GM23338 (cell line): ENCODE measurements around the gene SMNDC1. TPM values are rescaled to one million over a fixed set of nuclear protein-coding genes. Genes with fewer than 3 reads are reported as not detected.

Experiments used
- ATAC-seq: fragments of 200-7000 bp; cut with Tn5 transposase; 3 replicates; pipeline ENCODE4 v1.9.1; 2020
- DNase-seq: peaks from one replicate; pipeline ENCODE4 v3.0.0-alpha.2; 2015; ENCODE audit warnings: low spot score
- H2AFZ ChIP-seq: fragments of 200-600 bp; sonication (generic); 2 replicates; pipeline ENCODE4 v1.8.0; 2016; ENCODE audit warnings: antibody characterized with exemption, mild to moderate bottlenecking, moderate library complexity
- H3F3A ChIP-seq: fragments of 200-600 bp; sonication (generic); replicated peaks from 2 replicates; pipeline ENCODE4 v1.8.0; 2017; ENCODE audit warnings: antibody characterized with exemption, mixed run types, low read depth
- H3K27ac ChIP-seq: fragments of 200-600 bp; sonication (generic); 2 replicates; pipeline ENCODE4 v1.6.1; 2016; ENCODE audit warnings: low read depth
- H3K27me3 ChIP-seq: fragments of 200-600 bp; sonication (generic); 2 replicates; pipeline ENCODE4 v1.8.0; 2016; ENCODE audit warnings: mild to moderate bottlenecking, mixed run types, moderate library complexity; ENCODE audit not compliant: insufficient read depth
- H3K36me3 ChIP-seq: fragments of 200-600 bp; sonication (generic); 2 replicates; pipeline ENCODE4 v1.8.0; 2016; ENCODE audit warnings: mild to moderate bottlenecking; ENCODE audit not compliant: insufficient read depth
- H3K4me1 ChIP-seq: fragments of 200-600 bp; sonication (generic); 2 replicates; pipeline ENCODE4 v1.8.0; 2016; ENCODE audit warnings: mild to moderate bottlenecking, moderate library complexity; ENCODE audit not compliant: insufficient read depth
- H3K4me2 ChIP-seq: fragments of 200-600 bp; sonication (generic); 2 replicates; pipeline ENCODE4 v1.7.1; 2017; ENCODE audit warnings: mixed run types
- H3K4me3 ChIP-seq: fragments of 200-600 bp; sonication (generic); 2 replicates; pipeline ENCODE4 v1.6.1; 2016; ENCODE audit warnings: mixed run types
- H3K79me2 ChIP-seq: fragments of 200-600 bp; sonication (generic); replicated peaks from 2 replicates; pipeline ENCODE4 v1.8.0; 2017; ENCODE audit warnings: mild to moderate bottlenecking; ENCODE audit not compliant: insufficient read depth
- H3K9me2 ChIP-seq: fragments of 200-600 bp; sonication (generic); 2 replicates; pipeline ENCODE4 v1.8.0; 2017; ENCODE audit not compliant: insufficient read depth
- H4K20me1 ChIP-seq: fragments of 200-600 bp; sonication (generic); replicated peaks from 2 replicates; pipeline ENCODE4 v1.8.0; 2017; ENCODE audit warnings: mild to moderate bottlenecking; ENCODE audit not compliant: insufficient read depth
- H3K27ac Mint-ChIP-seq: 2 replicates; pipeline ENCODE4 v1.8.0; 2020; ENCODE audit warnings: inconsistent platforms, mild to moderate bottlenecking, moderate library complexity, mixed read lengths
- H3K27me3 Mint-ChIP-seq: 3 replicates; pipeline ENCODE4 v1.8.0; 2022; ENCODE audit warnings: low read depth, mild to moderate bottlenecking, moderate library complexity, mixed read lengths, inconsistent platforms; ENCODE audit not compliant: insufficient read depth, poor library complexity
- H3K36me3 Mint-ChIP-seq: 3 replicates; pipeline ENCODE4 v1.8.0; 2021; ENCODE audit warnings: low read depth, mild to moderate bottlenecking, inconsistent platforms, moderate library complexity, mixed read lengths
- H3K4me1 Mint-ChIP-seq: 3 replicates; pipeline ENCODE4 v1.8.0; 2020; ENCODE audit warnings: mild to moderate bottlenecking, inconsistent platforms, mixed read lengths
- H3K4me3 Mint-ChIP-seq: 3 replicates; pipeline ENCODE4 v1.8.0; 2021; ENCODE audit warnings: moderate library complexity, mild to moderate bottlenecking, inconsistent platforms, mixed read lengths
- H3K9me3 Mint-ChIP-seq: 3 replicates; pipeline ENCODE4 v1.8.0; 2020; ENCODE audit warnings: moderate library complexity, mild to moderate bottlenecking, inconsistent platforms, mixed read lengths
- CREB1 ChIP-seq: fragments of 250-450 bp; sonication (Bioruptor Pico); IDR thresholded peaks from 2 replicates; pipeline ENCODE4 v1.5.0; 2020; ENCODE audit warnings: low read depth, mild to moderate bottlenecking, moderate library complexity
- CTCF ChIP-seq, 2 experiments: fragments of 200-600 bp in 1 of 2; sonication (generic) in 1 of 2; conservative IDR thresholded peaks; 2 replicates each; pipeline versions ENCODE4 v1.5.1 to v1.6.1; 2016 to 2017; ENCODE audit warnings: antibody characterized with exemption in 2 of 2, low read depth in 2 of 2, mild to moderate bottlenecking in 2 of 2, moderate library complexity in 1 of 2
- ETS1 ChIP-seq: IDR thresholded peaks from 2 replicates; pipeline ENCODE4 v1.6.1; 2016; ENCODE audit warnings: antibody characterized with exemption
- EZH2 ChIP-seq: fragments of 200-600 bp; sonication (generic); IDR thresholded peaks from one replicate; pipeline ENCODE4 v1.8.0; 2017; ENCODE audit warnings: antibody characterized with exemption, mild to moderate bottlenecking, low read depth; ENCODE audit not compliant: unreplicated experiment
- EZH2phosphoT487 ChIP-seq: fragments of 200-600 bp; sonication (generic); IDR thresholded peaks from one replicate; pipeline ENCODE4 v1.8.1; 2018; ENCODE audit warnings: antibody characterized with exemption; ENCODE audit not compliant: unreplicated experiment
- JUNB ChIP-seq: IDR thresholded peaks from one replicate; pipeline ENCODE4 v1.6.1; 2016; ENCODE audit warnings: antibody characterized with exemption; ENCODE audit not compliant: unreplicated experiment
- NANOG ChIP-seq: IDR thresholded peaks from 2 replicates; pipeline ENCODE4 v1.6.1; 2016; ENCODE audit warnings: antibody characterized with exemption, borderline replicate concordance
- POLR2AphosphoS5 ChIP-seq: IDR thresholded peaks from 2 replicates; pipeline ENCODE4 v1.6.1; 2016; ENCODE audit warnings: antibody characterized with exemption, low read depth
- STAT1 ChIP-seq: IDR thresholded peaks from one replicate; pipeline ENCODE4 v1.6.1; 2016; ENCODE audit warnings: antibody characterized with exemption; ENCODE audit not compliant: unreplicated experiment
- ZNF331 ChIP-seq: fragments of 250-450 bp; sonication (Bioruptor Pico); IDR thresholded peaks from 2 replicates; pipeline ENCODE4 v1.5.0; 2020; ENCODE audit warnings: low read depth, mild to moderate bottlenecking, moderate library complexity
- polyA plus RNA-seq: library from polyadenylated mRNA; unstranded; fragments of >200 nt; fragmentation: Nextera tagmentation; extraction: Ambion mirVana; gene quantifications from 2 replicates; pipeline ENCODE4 v1.2.1, GENCODE V29; 2016
- total RNA-seq: library from RNA; depleted of rRNA; stranded (reverse); fragments of >200 nt; shearing (Covaris generic); gene quantifications from 2 replicates; pipeline ENCODE4 v1.2.3, GENCODE V29; 2014
- TF ChIP-seq, protein P1 (sequence below): fragments of 250-450 bp; sonication (Bioruptor Pico); IDR thresholded peaks from 2 replicates; pipeline ENCODE4 v1.5.0; 2020; ENCODE audit warnings: mild to moderate bottlenecking, moderate library complexity

SMNDC1 gene
- total and polyA plus RNA-seq, 2 experiments from 2014 or later, result 28.4 to 45.1 TPM

DNA sequence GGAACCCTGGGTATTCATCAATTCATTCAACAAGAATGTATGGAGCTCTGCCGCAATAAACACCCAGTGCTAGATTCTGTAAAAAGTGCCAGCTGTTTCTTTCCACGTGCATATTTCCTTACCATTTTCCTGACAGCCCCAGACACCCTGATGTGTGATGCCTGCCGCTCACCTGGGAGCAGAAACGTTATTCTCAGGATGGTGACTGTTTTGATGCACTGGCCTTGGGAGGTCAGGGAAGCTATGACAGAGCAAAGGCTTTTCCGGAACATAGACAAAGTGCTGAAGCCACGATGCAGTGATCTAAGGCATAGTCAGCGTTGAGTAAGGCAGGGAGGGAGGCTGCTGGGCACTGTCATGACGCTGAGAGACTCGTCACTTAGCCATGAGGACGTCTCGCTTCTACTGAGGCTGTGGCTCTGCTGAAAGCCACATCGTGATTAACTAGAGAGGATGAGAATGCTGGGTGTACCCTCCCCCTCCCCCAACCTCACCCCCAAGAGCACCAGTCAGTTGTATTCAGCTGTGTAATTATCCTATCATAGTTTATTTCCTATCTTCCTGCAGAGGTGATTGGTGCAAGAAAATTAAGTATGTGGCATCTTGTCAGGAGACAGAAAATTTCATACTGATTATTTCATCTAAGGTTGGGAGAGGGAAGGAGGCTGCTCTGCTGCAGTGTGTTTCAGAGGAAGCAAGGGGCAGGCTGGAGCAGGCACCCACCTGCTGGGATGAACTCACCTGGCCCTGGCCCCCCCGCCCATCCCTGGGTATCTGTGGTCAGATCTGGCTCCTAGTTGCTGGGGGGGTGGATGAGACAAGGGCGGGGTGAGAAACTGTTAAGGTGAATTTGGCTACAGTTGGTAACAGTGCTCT is 48.8 kb upstream of the SMNDC1 start:
- DNase-seq, result peak; percentile 58
- Histone ChIP-seq H3K27ac (no peak overlapping the region), H3K4me1 (peaks cover 20% of the 10 kb centered on the region), H3K9me2 (no peaks in the 10 kb centered on the region), H4K20me1 (no peaks in the 10 kb centered on the region), H3K4me2 (peak overlapping the region; percentile 66), H3K27me3 (no peaks in the 10 kb centered on the region), H3F3A (no peaks in the 10 kb centered on the region), H2AFZ (peak overlapping the region; percentile 80), H3K4me3 (peak overlapping the region; percentile 25; the same call in 1 of the 2 replicates), H3K79me2 (no peaks in the 10 kb centered on the region), H3K36me3 (no peaks in the 10 kb centered on the region)
- Mint-ChIP-seq H3K4me1 (peaks cover 40% of the 10 kb centered on the region), H3K36me3 (no peaks in the 10 kb centered on the region; the same call in 2 of the 3 replicates), H3K9me3 (no peaks in the 10 kb centered on the region; the same call in 2 of the 3 replicates), H3K27me3 (peaks cover 12% of the 10 kb centered on the region), H3K27ac (no peak overlapping the region), H3K4me3 (peak overlapping the region; percentile 34; the same call in 2 of the 3 replicates)
- ATAC-seq, result peak; percentile 81
- TF ChIP-seq CTCF (conservative IDR thresholded peaks at IDR 0.05; ENCODE audit: low read depth in 2 of 2) (peak in 1 of 2 experiments; percentile 30; a peak in 3 of 4 replicates), EZH2 (no peak)

DNA sequence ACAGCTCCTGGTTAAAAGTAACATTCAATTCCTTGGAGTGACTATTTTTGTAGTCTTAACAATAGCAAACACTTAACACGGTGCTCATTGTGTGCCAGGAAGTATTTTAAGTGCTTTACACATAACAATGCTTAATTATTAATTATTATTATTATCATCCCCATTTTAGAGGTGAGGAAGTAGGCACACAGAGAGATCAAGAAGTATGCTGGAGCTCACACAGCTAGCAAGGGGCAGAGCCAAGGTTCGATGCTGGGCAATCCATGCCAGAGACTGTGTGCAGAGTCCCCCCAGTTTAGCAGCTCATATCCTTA is 48.2 kb upstream of the SMNDC1 start:
- Mint-ChIP-seq H3K27ac (no peak overlapping the region), H3K4me1 (peaks cover 34% of the 10 kb centered on the region), H3K36me3 (no peaks in the 10 kb centered on the region), H3K9me3 (no peaks in the 10 kb centered on the region; the same call in 2 of the 3 replicates), H3K4me3 (no peak overlapping the region), H3K27me3 (peaks cover 6% of the 10 kb centered on the region)
- no peak for DNase-seq
- no peak overlapping the region for H2AFZ ChIP-seq
- no peaks in the 10 kb centered on the region for H3F3A ChIP-seq
- H3K4me1 ChIP-seq, result peaks cover 20% of the 10 kb centered on the region
- H3K79me2 ChIP-seq, result no peaks in the 10 kb centered on the region
- peak overlapping the region; percentile 33; the same call in 1 of the 2 replicates for H3K4me2 ChIP-seq
- no peaks in the 10 kb centered on the region for H3K36me3 ChIP-seq
- no peaks in the 10 kb centered on the region for H4K20me1 ChIP-seq
- H3K27ac ChIP-seq, result no peak overlapping the region
- ATAC-seq, result no peak
- H3K27me3 ChIP-seq, result no peaks in the 10 kb centered on the region
- H3K9me2 ChIP-seq, result no peaks in the 10 kb centered on the region
- no peak overlapping the region for H3K4me3 ChIP-seq
- TF ChIP-seq NANOG (no peak), JUNB (no peak), ETS1 (no peak), ZNF331 (CRISPR knock-in tag) (no peak), POLR2AphosphoS5 (no peak), CREB1 (CRISPR knock-in tag) (no peak), EZH2 (no peak), STAT1 (no peak), EZH2phosphoT487 (no peak)
- TF ChIP-seq, protein P1, sequence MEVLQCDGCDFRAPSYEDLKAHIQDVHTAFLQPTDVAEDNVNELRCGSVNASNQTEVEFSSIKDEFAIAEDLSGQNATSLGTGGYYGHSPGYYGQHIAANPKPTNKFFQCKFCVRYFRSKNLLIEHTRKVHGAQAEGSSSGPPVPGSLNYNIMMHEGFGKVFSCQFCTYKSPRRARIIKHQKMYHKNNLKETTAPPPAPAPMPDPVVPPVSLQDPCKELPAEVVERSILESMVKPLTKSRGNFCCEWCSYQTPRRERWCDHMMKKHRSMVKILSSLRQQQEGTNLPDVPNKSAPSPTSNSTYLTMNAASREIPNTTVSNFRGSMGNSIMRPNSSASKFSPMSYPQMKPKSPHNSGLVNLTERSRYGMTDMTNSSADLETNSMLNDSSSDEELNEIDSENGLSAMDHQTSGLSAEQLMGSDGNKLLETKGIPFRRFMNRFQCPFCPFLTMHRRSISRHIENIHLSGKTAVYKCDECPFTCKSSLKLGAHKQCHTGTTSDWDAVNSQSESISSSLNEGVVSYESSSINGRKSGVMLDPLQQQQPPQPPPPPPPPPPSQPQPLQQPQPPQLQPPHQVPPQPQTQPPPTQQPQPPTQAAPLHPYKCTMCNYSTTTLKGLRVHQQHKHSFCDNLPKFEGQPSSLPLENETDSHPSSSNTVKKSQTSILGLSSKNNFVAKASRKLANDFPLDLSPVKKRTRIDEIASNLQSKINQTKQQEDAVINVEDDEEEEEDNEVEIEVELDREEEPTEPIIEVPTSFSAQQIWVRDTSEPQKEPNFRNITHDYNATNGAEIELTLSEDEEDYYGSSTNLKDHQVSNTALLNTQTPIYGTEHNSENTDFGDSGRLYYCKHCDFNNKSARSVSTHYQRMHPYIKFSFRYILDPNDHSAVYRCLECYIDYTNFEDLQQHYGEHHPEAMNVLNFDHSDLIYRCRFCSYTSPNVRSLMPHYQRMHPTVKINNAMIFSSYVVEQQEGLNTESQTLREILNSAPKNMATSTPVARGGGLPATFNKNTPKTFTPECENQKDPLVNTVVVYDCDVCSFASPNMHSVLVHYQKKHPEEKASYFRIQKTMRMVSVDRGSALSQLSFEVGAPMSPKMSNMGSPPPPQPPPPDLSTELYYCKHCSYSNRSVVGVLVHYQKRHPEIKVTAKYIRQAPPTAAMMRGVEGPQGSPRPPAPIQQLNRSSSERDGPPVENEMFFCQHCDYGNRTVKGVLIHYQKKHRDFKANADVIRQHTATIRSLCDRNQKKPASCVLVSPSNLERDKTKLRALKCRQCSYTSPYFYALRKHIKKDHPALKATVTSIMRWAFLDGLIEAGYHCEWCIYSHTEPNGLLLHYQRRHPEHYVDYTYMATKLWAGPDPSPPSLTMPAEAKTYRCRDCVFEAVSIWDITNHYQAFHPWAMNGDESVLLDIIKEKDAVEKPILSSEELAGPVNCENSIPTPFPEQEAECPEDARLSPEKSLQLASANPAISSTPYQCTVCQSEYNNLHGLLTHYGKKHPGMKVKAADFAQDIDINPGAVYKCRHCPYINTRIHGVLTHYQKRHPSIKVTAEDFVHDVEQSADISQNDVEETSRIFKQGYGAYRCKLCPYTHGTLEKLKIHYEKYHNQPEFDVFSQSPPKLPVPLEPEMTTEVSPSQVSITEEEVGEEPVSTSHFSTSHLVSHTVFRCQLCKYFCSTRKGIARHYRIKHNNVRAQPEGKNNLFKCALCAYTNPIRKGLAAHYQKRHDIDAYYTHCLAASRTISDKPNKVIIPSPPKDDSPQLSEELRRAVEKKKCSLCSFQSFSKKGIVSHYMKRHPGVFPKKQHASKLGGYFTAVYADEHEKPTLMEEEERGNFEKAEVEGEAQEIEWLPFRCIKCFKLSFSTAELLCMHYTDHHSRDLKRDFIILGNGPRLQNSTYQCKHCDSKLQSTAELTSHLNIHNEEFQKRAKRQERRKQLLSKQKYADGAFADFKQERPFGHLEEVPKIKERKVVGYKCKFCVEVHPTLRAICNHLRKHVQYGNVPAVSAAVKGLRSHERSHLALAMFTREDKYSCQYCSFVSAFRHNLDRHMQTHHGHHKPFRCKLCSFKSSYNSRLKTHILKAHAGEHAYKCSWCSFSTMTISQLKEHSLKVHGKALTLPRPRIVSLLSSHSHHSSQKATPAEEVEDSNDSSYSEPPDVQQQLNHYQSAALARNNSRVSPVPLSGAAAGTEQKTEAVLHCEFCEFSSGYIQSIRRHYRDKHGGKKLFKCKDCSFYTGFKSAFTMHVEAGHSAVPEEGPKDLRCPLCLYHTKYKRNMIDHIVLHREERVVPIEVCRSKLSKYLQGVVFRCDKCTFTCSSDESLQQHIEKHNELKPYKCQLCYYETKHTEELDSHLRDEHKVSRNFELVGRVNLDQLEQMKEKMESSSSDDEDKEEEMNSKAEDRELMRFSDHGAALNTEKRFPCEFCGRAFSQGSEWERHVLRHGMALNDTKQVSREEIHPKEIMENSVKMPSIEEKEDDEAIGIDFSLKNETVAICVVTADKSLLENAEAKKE, result no peak
